ENCODE measurements around the gene RCAN3. TPM values are rescaled to one million over a fixed set of nuclear protein-coding genes. Genes with fewer than 3 reads are reported as not detected.

Gene RCAN3
- total and polyA plus RNA-seq, 10 of the 15 experiments (the other 5 are each of a cell fraction or from before 2014, with no cell fraction given), result 0.02 to 0.46 (median 0.06) TPM; not detected in 3

- TF ChIP-seq NFXL1 (IDR thresholded peaks at IDR 0.05; ENCODE audit: borderline replicate concordance) (peak; percentile 83; the same call in 1 of the 2 replicates), E4F1 (IDR thresholded peaks at IDR 0.05; ENCODE audit: borderline replicate concordance, partially characterized antibody) (no peak)
- BruUV-seq (replicated peaks), result no TSS peak
- H3K4me2 ChIP-seq (ENCODE audit: control insufficient read depth, insufficient read depth), result peak overlapping the region; percentile 96
- POLR2A ChIA-PET, result no interaction called here
- CTCF ChIA-PET, result interaction anchor here (0.6 to 1.1 kb wide), 2 partner anchors 23 to 58 kb away, joined by 3 to 6 read pairs; no protein-coding TSS in a partner anchor
- FAIRE-seq, result no peak
- ATAC-seq, result peak; percentile 38
- SMC1A ChIA-PET (ENCODE audit: uncharacterized antibody, unreplicated experiment), result interaction anchor here (1.0 kb wide), 1 partner anchor 14 kb away, joined by 4 read pairs; no protein-coding TSS in a partner anchor
- H3K4me3 ChIP-seq, result peak overlapping the region; percentile 80; the same call in 1 of the 2 replicates
- RAD21 ChIA-PET (ENCODE audit: unreplicated experiment), result no interaction called here
- no peaks in the 10 kb centered on the region for H3K79me2 ChIP-seq (ENCODE audit: control insufficient read depth, insufficient read depth, low read length)
- H3K9me3 ChIP-seq (replicated peaks; ENCODE audit: control insufficient read depth, insufficient read depth, low read length), result no peaks in the 10 kb centered on the region
- no peak overlapping the region for H3K27ac ChIP-seq (ENCODE audit: control insufficient read depth, insufficient read depth)
- peaks cover 12 to 20% of the 10 kb centered on the region in 2 experiments for H3K27me3 ChIP-seq (replicated peaks in 1 of 2; ENCODE audit: control insufficient read depth in 2 of 2, insufficient read depth in 2 of 2, low read length in 1 of 2)
- no peak for DNase-seq (ENCODE audit: low read depth, low spot score)
- no peaks in the 10 kb centered on the region for H3K36me3 ChIP-seq (ENCODE audit: control insufficient read depth in 2 of 2, insufficient read depth in 2 of 2, low read length in 1 of 2)
- no peaks in the 10 kb centered on the region; the same call in 1 of the 2 replicates for H4K20me1 ChIP-seq (ENCODE audit: control insufficient read depth, insufficient read depth)
- in situ Hi-C loops (cut with MboI) (no loop called here), intact Hi-C loops (cut with micrococcal nuclease; ENCODE audit: unreplicated experiment) (no loop called here)
- peak overlapping the region; percentile 48 for H2AFZ ChIP-seq (ENCODE audit: control insufficient read depth, low read depth, low read length)
- 1% methylated on average over 32 of the region's 39 CpGs for WGBS (ENCODE audit: insufficient coverage, insufficient replicate concordance, low lambda C conversion rate, missing lambda C conversion rate)
- peaks cover 8% of the 10 kb centered on the region for H3K4me1 ChIP-seq (ENCODE audit: control insufficient read depth, insufficient read depth, low read length)
- H3K9ac ChIP-seq (ENCODE audit: control insufficient read depth, insufficient read depth, low read length), result peak overlapping the region; percentile 18; the same call in 1 of the 2 replicates
These were observed 449 bp upstream of the RCAN3 start for GRCh38 chr1:24502065-24502708.

Measured in GM12878 (cell line).